Right lung (tissue), 5 donors: ENCODE measurements around the gene AGPAT3. TPM values are rescaled to one million over a fixed set of nuclear protein-coding genes. Genes with fewer than 3 reads are reported as not detected.
A peak's percentile ranks its signal among the peaks of the same experiment; 100 is the strongest.

ENCODE experiments used
- DNase-seq, 2 donors: peaks; one replicate each; pipeline ENCODE4 v3.0.0-alpha.2; 2013
- polyA plus RNA-seq, 5 donors: library from polyadenylated mRNA; unstranded; fragments of 120-200 nt; gene quantifications; one replicate each; pipeline versions ENCODE4 v1.2.1 to v1.2.3, GENCODE V29; 2013; ENCODE audit warnings: inconsistent platforms in 1 of 5, low replicate concordance in 1 of 5; ENCODE audit not compliant: insufficient read length in 5 of 5, insufficient read depth in 1 of 5

Gene AGPAT3
- polyA plus RNA-seq, 5 donors, result 29.8 to 42.7 (median 36.9) TPM

- DNase-seq, result no peak
Observed at GRCh38 chr21:43859747-43860214, 5.2 kb upstream of the AGPAT3 start.

GRCh38 chr21:43861706-43862105, 3.3 kb upstream of the AGPAT3 start:
- DNase-seq, result no peak

- DNase-seq, result peak in 1 of 2 donors; percentile 37
Observed at GRCh38 chr21:43864313-43864961, 586 bp upstream of the AGPAT3 start.

GRCh38 chr21:43865540-43866259, 677 bp downstream of the AGPAT3 start:
- peak in 1 of 2 donors; percentile 31 for DNase-seq

GRCh38 chr21:43866260-43866629, 1.2 kb downstream of the AGPAT3 start:
- DNase-seq, result peak in 1 of 2 donors; percentile 31

GRCh38 chr21:43866659-43867331, 1.8 kb downstream of the AGPAT3 start:
- DNase-seq, result no peak

GRCh38 chr21:43867332-43867703, 2.3 kb downstream of the AGPAT3 start:
- DNase-seq, result no peak

GRCh38 chr21:43867948-43868347, 2.9 kb downstream of the AGPAT3 start:
- no peak for DNase-seq

GRCh38 chr21:43868461-43868860, 3.4 kb downstream of the AGPAT3 start:
- DNase-seq, result no peak

GRCh38 chr21:43869486-43870325, 4.7 kb downstream of the AGPAT3 start:
- DNase-seq, result no peak

- no peak for DNase-seq
Observed at GRCh38 chr21:43871487-43871886, 6.5 kb downstream of the AGPAT3 start.

- DNase-seq, result no peak
Observed at GRCh38 chr21:43872531-43873197, 7.6 kb downstream of the AGPAT3 start.

GRCh38 chr21:43873673-43874072, 8.7 kb downstream of the AGPAT3 start:
- DNase-seq, result no peak

GRCh38 chr21:43874085-43874805, 9.2 kb downstream of the AGPAT3 start:
- DNase-seq, result no peak

GRCh38 chr21:43876605-43877004, 11.6 kb downstream of the AGPAT3 start:
- no peak for DNase-seq

- no peak for DNase-seq
Observed at GRCh38 chr21:43877936-43878575, 13.0 kb downstream of the AGPAT3 start.

GRCh38 chr21:43879348-43880110, 14.5 kb downstream of the AGPAT3 start:
- no peak for DNase-seq

GRCh38 chr21:43880111-43880985, 15.3 kb downstream of the AGPAT3 start:
- no peak for DNase-seq
